ENCODE measurements around the gene LRRC63.

- no peak for TF ChIP-seq CTCF (IDR thresholded peaks at IDR 0.05)
- TF ChIP-seq POLR2A (IDR thresholded peaks at IDR 0.05), result no peak
Observed at GRCh38 chr13:46181377-46181839, 30.3 kb upstream of the LRRC63 start.
